ENCODE results near the gene HSP90B1. TPM values are rescaled to one million over a fixed set of nuclear protein-coding genes. Genes with fewer than 3 reads are reported as not detected.

The HSP90B1 gene
- total and polyA plus RNA-seq, 9 of the 15 experiments (the other 6 are each of a cell fraction or from before 2014, with no cell fraction given) = 196 to 719 (median 557) TPM

- TF ChIP-seq, protein P1, sequence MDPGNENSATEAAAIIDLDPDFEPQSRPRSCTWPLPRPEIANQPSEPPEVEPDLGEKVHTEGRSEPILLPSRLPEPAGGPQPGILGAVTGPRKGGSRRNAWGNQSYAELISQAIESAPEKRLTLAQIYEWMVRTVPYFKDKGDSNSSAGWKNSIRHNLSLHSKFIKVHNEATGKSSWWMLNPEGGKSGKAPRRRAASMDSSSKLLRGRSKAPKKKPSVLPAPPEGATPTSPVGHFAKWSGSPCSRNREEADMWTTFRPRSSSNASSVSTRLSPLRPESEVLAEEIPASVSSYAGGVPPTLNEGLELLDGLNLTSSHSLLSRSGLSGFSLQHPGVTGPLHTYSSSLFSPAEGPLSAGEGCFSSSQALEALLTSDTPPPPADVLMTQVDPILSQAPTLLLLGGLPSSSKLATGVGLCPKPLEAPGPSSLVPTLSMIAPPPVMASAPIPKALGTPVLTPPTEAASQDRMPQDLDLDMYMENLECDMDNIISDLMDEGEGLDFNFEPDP (CRISPR knock-in tag; IDR thresholded peaks at IDR 0.05) = no peak
- TF ChIP-seq NR4A1 (CRISPR knock-in tag; IDR thresholded peaks at IDR 0.05) (no peak), NR4A1 (tag; IDR thresholded peaks at IDR 0.05) (0 out of 2 replicates have a peak, but pooled peaks have one; percentile 31), BRD4 (IDR thresholded peaks at IDR 0.05) (no peak), PTBP1 (IDR thresholded peaks at IDR 0.05; ENCODE audit: low read depth, low read length) (no peak), SMARCC2 (IDR thresholded peaks at IDR 0.05; ENCODE audit: low read depth) (no peak; the same call in 1 of the 2 replicates), MBD2 (IDR thresholded peaks at IDR 0.05; ENCODE audit: borderline replicate concordance, low read depth) (no peak), ZNF644 (tag; IDR thresholded peaks at IDR 0.05; ENCODE audit: low read depth) (no peak), XRCC4 (IDR thresholded peaks at IDR 0.05; ENCODE audit: extremely low read depth, insufficient read depth, insufficient read length) (no peak), ZC3H8 (IDR thresholded peaks at IDR 0.05) (no peak), L3MBTL2 (IDR thresholded peaks at IDR 0.05) (peak; percentile 18; the same call in 1 of the 2 replicates), ZNF639 (CRISPR knock-in tag; conservative IDR thresholded peaks at IDR 0.05 in 1 of 2, IDR thresholded peaks at IDR 0.05 in 1 of 2) (0 out of 4 replicates have a peak, but pooled peaks of 1 of the 2 experiments have one; percentile 29), RBM22 (IDR thresholded peaks at IDR 0.05; ENCODE audit: low read depth, low read length, poor library complexity, severe bottlenecking) (no peak), ZNF41 (CRISPR knock-in tag; conservative IDR thresholded peaks at IDR 0.05) (no peak), PHF8 (IDR thresholded peaks at IDR 0.05; ENCODE audit: borderline replicate concordance, low read length) (no peak), HDAC1 (IDR thresholded peaks at IDR 0.05) (no peak; a peak in 1 of 4 replicates), TEAD2 (tag; IDR thresholded peaks at IDR 0.05) (no peak), HDAC3 (IDR thresholded peaks at IDR 0.05; ENCODE audit: borderline replicate concordance, partially characterized antibody) (no peak), TCFL5 (CRISPR knock-in tag; conservative IDR thresholded peaks at IDR 0.05) (no peak), NUFIP1 (IDR thresholded peaks at IDR 0.05; ENCODE audit: partially characterized antibody) (no peak), MAFG (tag; conservative IDR thresholded peaks at IDR 0.05) (no peak), ATF2 (CRISPR knock-in tag; IDR thresholded peaks at IDR 0.05) (no peak), ZNF766 (CRISPR knock-in tag; conservative IDR thresholded peaks at IDR 0.05) (0 out of 2 replicates have a peak, but pooled peaks have one; percentile 10), ELF2 (CRISPR knock-in tag; IDR thresholded peaks at IDR 0.05) (no peak), RBM14 (IDR thresholded peaks at IDR 0.05; ENCODE audit: borderline replicate concordance, insufficient read depth, low read depth, low read length) (no peak), IFI16 (CRISPR knock-in tag; IDR thresholded peaks at IDR 0.05) (no peak)
These were observed 67.2 kb downstream of the HSP90B1 start (continued) for GRCh38 chr12:103997286-103997900.

All from K562 (cell line).